ENCODE data around the gene NIP7.
"Not testable (repeated sequence)": the region's sequence is repeated elsewhere in the genome, so short reads cannot be mapped to it uniquely, and the experiment has no call there.

NIP7 gene

GRCh38 chr16:69339289-69340094 lies at the start of gene NIP7, which contains the start of gene COG8:
Gene NIP7, plus strand, starts transcription at chr16:69339772. Its CDS starts 58 bp downstream, at chr16:69339830.
Gene COG8, minus strand, starts transcription at chr16:69339564. Its CDS starts 12 bp downstream, at chr16:69339552.
- Mint-ChIP-seq H3K4me3 (peak within 1 kb of the TSS; percentile 97), H3K9me3 (no peaks in the 10 kb centered on the region), H3K27me3 (no peaks in the 10 kb centered on the region), H3K4me1 (peaks cover 20% of the 10 kb centered on the region), H3K27ac (peak within 1 kb of the TSS; percentile 92), H3K36me3 (peaks cover 16% of the 10 kb centered on the region)
- peak; percentile 92 to 94 for DNase-seq (ENCODE audit: low spot score in 2 of 2)
- ATAC-seq (ENCODE audit: low read depth): peak; percentile 86

GRCh38 chr16:69291657-69292056 lies 47.9 kb upstream of the NIP7 start:
- DNase-seq (ENCODE audit: low spot score in 2 of 2); H3K4me3 Mint-ChIP-seq; H3K4me1 Mint-ChIP-seq; H3K9me3 Mint-ChIP-seq; H3K36me3 Mint-ChIP-seq; H3K27me3 Mint-ChIP-seq; H3K27ac Mint-ChIP-seq; ATAC-seq (ENCODE audit: low read depth): not testable (repeated sequence)

- Mint-ChIP-seq H3K27me3 (no peaks in the 10 kb centered on the region), H3K27ac (no peak overlapping the region), H3K4me3 (no peak overlapping the region), H3K9me3 (no peaks in the 10 kb centered on the region), H3K4me1 (no peaks in the 10 kb centered on the region), H3K36me3 (peaks cover 2% of the 10 kb centered on the region)
- no peak for ATAC-seq (ENCODE audit: low read depth)
- no peak for DNase-seq (ENCODE audit: low spot score in 2 of 2)
Observed at GRCh38 chr16:69293401-69293800, 46.2 kb upstream of the NIP7 start.

GRCh38 chr16:69294051-69294450 lies 45.5 kb upstream of the NIP7 start:
- Mint-ChIP-seq H3K36me3 (peaks cover 2% of the 10 kb centered on the region), H3K27ac (no peak overlapping the region), H3K27me3 (no peaks in the 10 kb centered on the region), H3K4me1 (no peaks in the 10 kb centered on the region), H3K4me3 (no peak overlapping the region), H3K9me3 (no peaks in the 10 kb centered on the region)
- no peak for ATAC-seq (ENCODE audit: low read depth)
- DNase-seq (ENCODE audit: low spot score in 2 of 2): no peak

- not testable (repeated sequence) for ATAC-seq (ENCODE audit: low read depth); H3K27ac Mint-ChIP-seq; H3K4me1 Mint-ChIP-seq; H3K4me3 Mint-ChIP-seq; DNase-seq (ENCODE audit: low spot score in 2 of 2); H3K27me3 Mint-ChIP-seq; H3K9me3 Mint-ChIP-seq
- H3K36me3 Mint-ChIP-seq: peaks cover 11% of the 10 kb centered on the region
Observed at GRCh38 chr16:69296771-69297170, 42.8 kb upstream of the NIP7 start.

GRCh38 chr16:69298261-69298660 lies 41.3 kb upstream of the NIP7 start:
- H3K4me3 Mint-ChIP-seq: no peak overlapping the region
- peaks cover 2% of the 10 kb centered on the region for H3K4me1 Mint-ChIP-seq
- no peaks in the 10 kb centered on the region for H3K9me3 Mint-ChIP-seq
- peaks cover 11% of the 10 kb centered on the region for H3K36me3 Mint-ChIP-seq
- H3K27me3 Mint-ChIP-seq: no peaks in the 10 kb centered on the region
- DNase-seq (ENCODE audit: low spot score in 2 of 2) (no peak), ATAC-seq (ENCODE audit: low read depth) (no peak)
- H3K27ac Mint-ChIP-seq: no peak overlapping the region

- Mint-ChIP-seq H3K9me3 (no peaks in the 10 kb centered on the region), H3K4me1 (peaks cover 2% of the 10 kb centered on the region), H3K4me3 (no peak overlapping the region), H3K27ac (no peak overlapping the region), H3K36me3 (peaks cover 11% of the 10 kb centered on the region), H3K27me3 (no peaks in the 10 kb centered on the region)
- no peak for ATAC-seq (ENCODE audit: low read depth)
- no peak for DNase-seq (ENCODE audit: low spot score in 2 of 2)
Observed at GRCh38 chr16:69301187-69301586, 38.4 kb upstream of the NIP7 start.

- Mint-ChIP-seq H3K4me1 (peaks cover 2% of the 10 kb centered on the region), H3K27me3 (no peaks in the 10 kb centered on the region), H3K36me3 (peaks cover 9% of the 10 kb centered on the region), H3K27ac (no peak overlapping the region), H3K4me3 (no peak overlapping the region), H3K9me3 (no peaks in the 10 kb centered on the region)
- ATAC-seq (ENCODE audit: low read depth) (no peak), DNase-seq (ENCODE audit: low spot score in 2 of 2) (no peak)
Observed at GRCh38 chr16:69301861-69302260, 37.7 kb upstream of the NIP7 start.

GRCh38 chr16:69302301-69302700 lies 37.3 kb upstream of the NIP7 start:
- Mint-ChIP-seq H3K9me3 (no peaks in the 10 kb centered on the region), H3K27ac (no peak overlapping the region), H3K27me3 (no peaks in the 10 kb centered on the region), H3K4me1 (peaks cover 2% of the 10 kb centered on the region), H3K36me3 (peaks cover 9% of the 10 kb centered on the region), H3K4me3 (no peak overlapping the region)
- ATAC-seq (ENCODE audit: low read depth) (no peak), DNase-seq (ENCODE audit: low spot score in 2 of 2) (no peak)

- ATAC-seq (ENCODE audit: low read depth) (no peak), DNase-seq (ENCODE audit: low spot score in 2 of 2) (no peak)
- no peak overlapping the region for H3K4me3 Mint-ChIP-seq
- H3K27ac Mint-ChIP-seq: no peak overlapping the region
- H3K9me3 Mint-ChIP-seq: no peaks in the 10 kb centered on the region
- H3K4me1 Mint-ChIP-seq: peaks cover 2% of the 10 kb centered on the region
- no peaks in the 10 kb centered on the region for H3K27me3 Mint-ChIP-seq
- H3K36me3 Mint-ChIP-seq: peaks cover 4% of the 10 kb centered on the region
Observed at GRCh38 chr16:69306031-69306430, 33.5 kb upstream of the NIP7 start.

- DNase-seq (ENCODE audit: low spot score in 2 of 2) (no peak), ATAC-seq (ENCODE audit: low read depth) (no peak)
- Mint-ChIP-seq H3K36me3 (no peaks in the 10 kb centered on the region), H3K27me3 (no peaks in the 10 kb centered on the region), H3K4me1 (peaks cover 6% of the 10 kb centered on the region), H3K27ac (no peak overlapping the region), H3K4me3 (no peak overlapping the region), H3K9me3 (no peaks in the 10 kb centered on the region)
Observed at GRCh38 chr16:69307091-69307490, 32.5 kb upstream of the NIP7 start.

- H3K4me3 Mint-ChIP-seq: no peak overlapping the region
Observed at GRCh38 chr16:69307856-69308255, 31.7 kb upstream of the NIP7 start.

GRCh38 chr16:69309316-69309715 lies 30.3 kb upstream of the NIP7 start:
- no peak overlapping the region for H3K4me3 Mint-ChIP-seq
- H3K9me3 Mint-ChIP-seq: no peaks in the 10 kb centered on the region
- H3K36me3 Mint-ChIP-seq: peaks cover 4% of the 10 kb centered on the region
- H3K27me3 Mint-ChIP-seq: no peaks in the 10 kb centered on the region
- DNase-seq (ENCODE audit: low spot score in 2 of 2) (no peak), ATAC-seq (ENCODE audit: low read depth) (no peak)
- peaks cover 12% of the 10 kb centered on the region for H3K4me1 Mint-ChIP-seq
- no peak overlapping the region for H3K27ac Mint-ChIP-seq

More at GRCh38 chr16:69307856-69308255, 31.7 kb upstream of the NIP7 start:
- H3K9me3 Mint-ChIP-seq: no peaks in the 10 kb centered on the region
- no peak for ATAC-seq (ENCODE audit: low read depth)
- DNase-seq (ENCODE audit: low spot score in 2 of 2): no peak
- no peaks in the 10 kb centered on the region for H3K36me3 Mint-ChIP-seq
- no peaks in the 10 kb centered on the region for H3K27me3 Mint-ChIP-seq
- H3K4me1 Mint-ChIP-seq: peaks cover 6% of the 10 kb centered on the region
- no peak overlapping the region for H3K27ac Mint-ChIP-seq

- DNase-seq (ENCODE audit: low spot score in 2 of 2): peak; percentile 99 to 100
- H3K27me3 Mint-ChIP-seq: no peaks in the 10 kb centered on the region
- peak within 1 kb of the TSS; percentile 92 for H3K4me3 Mint-ChIP-seq
- ATAC-seq (ENCODE audit: low read depth): peak; percentile 87
- no peaks in the 10 kb centered on the region for H3K9me3 Mint-ChIP-seq
- peak within 1 kb of the TSS; percentile 86 for H3K27ac Mint-ChIP-seq
- H3K36me3 Mint-ChIP-seq: peaks cover 6% of the 10 kb centered on the region
- peaks cover 12% of the 10 kb centered on the region for H3K4me1 Mint-ChIP-seq
Observed at GRCh38 chr16:69310653-69311532, 28.7 kb upstream of the NIP7 start, which contains the start of gene VPS4A. Gene VPS4A, plus strand, starts transcription at chr16:69311350. Its CDS starts 162 bp downstream, at chr16:69311512.

Measured in memory B cell (primary cell).